KMS-11 (cell line): ENCODE results near the gene CDS1.

Source experiments
- H2AFZ ChIP-seq: fragments of 200-600 bp; sonication (generic); 2 replicates; pipeline ENCODE4 v1.6.1; 2016; ENCODE audit warnings: antibody characterized with exemption, mixed run types, low read depth
- H3K27ac ChIP-seq: fragments of 200-600 bp; sonication (generic); 2 replicates; pipeline ENCODE4 v1.6.1; 2016; ENCODE audit warnings: mild to moderate bottlenecking, mixed run types
- H3K27me3 ChIP-seq: fragments of 200-600 bp; sonication (generic); 2 replicates; pipeline ENCODE4 v1.6.1; 2017; ENCODE audit warnings: mild to moderate bottlenecking, low read depth, mixed run types, moderate library complexity; ENCODE audit not compliant: insufficient read depth
- H3K36me3 ChIP-seq: fragments of 200-600 bp; sonication (generic); 2 replicates; pipeline ENCODE4 v1.6.1; 2017; ENCODE audit warnings: mild to moderate bottlenecking, mixed run types; ENCODE audit not compliant: insufficient read depth
- H3K4me1 ChIP-seq: fragments of 200-600 bp; sonication (generic); 2 replicates; pipeline ENCODE4 v1.6.1; 2016; ENCODE audit warnings: mild to moderate bottlenecking, low read depth, mixed run types; ENCODE audit not compliant: poor library complexity, severe bottlenecking
- H3K4me2 ChIP-seq: fragments of 200-600 bp; sonication (generic); 2 replicates; pipeline ENCODE4 v1.7.0; 2016; ENCODE audit warnings: mild to moderate bottlenecking, mixed run types
- H3K4me3 ChIP-seq: fragments of 200-600 bp; sonication (generic); IDR thresholded peaks from 2 replicates; pipeline ENCODE4 v1.6.1; 2017; ENCODE audit warnings: low read depth, low read length, mixed read lengths; ENCODE audit not compliant: insufficient read depth
- H3K79me2 ChIP-seq: fragments of 200-600 bp; sonication (generic); 2 replicates; pipeline ENCODE4 v1.6.1; 2016; ENCODE audit warnings: low read depth, mixed run types; ENCODE audit not compliant: insufficient read depth
- H3K9ac ChIP-seq: fragments of 200-600 bp; sonication (generic); 2 replicates; pipeline ENCODE4 v1.6.1; 2016; ENCODE audit warnings: mild to moderate bottlenecking, mixed run types
- H4K20me1 ChIP-seq: fragments of 200-600 bp; sonication (generic); 2 replicates; pipeline ENCODE4 v1.6.1; 2016; ENCODE audit warnings: mild to moderate bottlenecking, mixed run types; ENCODE audit not compliant: insufficient read depth
- CTCF ChIP-seq: fragments of 200-600 bp; sonication (generic); conservative IDR thresholded peaks from 2 replicates; pipeline ENCODE4 v1.6.1; 2017; ENCODE audit warnings: low read depth, mild to moderate bottlenecking, antibody characterized with exemption, low read length, moderate library complexity, mixed read lengths

CDS1 gene

GRCh38 chr4:84639145-84639544 lies 56.2 kb downstream of the CDS1 start:
- Histone ChIP-seq H3K4me3 (no peak overlapping the region), H3K4me1 (peaks cover 12% of the 10 kb centered on the region), H3K4me2 (peak overlapping the region; percentile 18; the same call in 1 of the 2 replicates), H3K27me3 (no peaks in the 10 kb centered on the region), H3K9ac (no peak overlapping the region), H3K36me3 (no peaks in the 10 kb centered on the region), H2AFZ (no peak overlapping the region), H4K20me1 (no peaks in the 10 kb centered on the region), H3K79me2 (no peaks in the 10 kb centered on the region), H3K27ac (no peak overlapping the region)
- no peak for TF ChIP-seq CTCF

DNA sequence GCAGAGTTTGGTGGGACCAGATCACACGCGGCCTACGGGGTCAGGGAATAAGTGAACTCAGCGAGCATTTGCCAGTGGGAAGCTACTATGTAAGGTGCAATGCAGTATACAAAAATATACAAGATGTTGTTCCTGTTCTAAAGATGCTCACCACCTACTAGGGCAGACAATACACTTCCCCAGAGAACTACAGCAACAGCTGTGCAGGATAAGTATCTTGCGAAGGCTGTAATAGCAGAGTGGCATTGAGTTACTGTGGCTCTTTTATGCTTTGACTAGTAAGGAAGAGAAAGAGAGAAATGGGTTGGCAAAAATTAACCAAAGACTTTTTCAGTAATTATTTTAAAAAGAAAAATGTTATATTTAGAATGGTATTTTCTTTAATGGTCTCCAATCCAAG lies 61.2 kb downstream of the CDS1 start:
- H3K36me3 ChIP-seq, result no peaks in the 10 kb centered on the region
- H3K4me1 ChIP-seq, result peaks cover 32% of the 10 kb centered on the region
- no peak overlapping the region for H3K27ac ChIP-seq
- H3K9ac ChIP-seq, result no peak overlapping the region
- TF ChIP-seq CTCF, result no peak
- no peaks in the 10 kb centered on the region for H3K79me2 ChIP-seq
- no peak overlapping the region for H2AFZ ChIP-seq
- no peaks in the 10 kb centered on the region for H3K27me3 ChIP-seq
- no peak overlapping the region for H3K4me2 ChIP-seq
- H4K20me1 ChIP-seq, result no peaks in the 10 kb centered on the region
- no peak overlapping the region for H3K4me3 ChIP-seq

- Histone ChIP-seq H3K27ac (peak overlapping the region; percentile 56), H3K4me2 (peak overlapping the region; percentile 56), H2AFZ (peak overlapping the region; percentile 30; the same call in 1 of the 2 replicates), H3K9ac (peak overlapping the region; percentile 17; the same call in 1 of the 2 replicates), H3K4me1 (peaks cover 24% of the 10 kb centered on the region), H4K20me1 (no peaks in the 10 kb centered on the region), H3K4me3 (no peak overlapping the region), H3K27me3 (no peaks in the 10 kb centered on the region), H3K79me2 (no peaks in the 10 kb centered on the region), H3K36me3 (no peaks in the 10 kb centered on the region)
- no peak for TF ChIP-seq CTCF
These were observed 64.5 kb downstream of the CDS1 start for GRCh38 chr4:84647312-84647884.

DNA sequence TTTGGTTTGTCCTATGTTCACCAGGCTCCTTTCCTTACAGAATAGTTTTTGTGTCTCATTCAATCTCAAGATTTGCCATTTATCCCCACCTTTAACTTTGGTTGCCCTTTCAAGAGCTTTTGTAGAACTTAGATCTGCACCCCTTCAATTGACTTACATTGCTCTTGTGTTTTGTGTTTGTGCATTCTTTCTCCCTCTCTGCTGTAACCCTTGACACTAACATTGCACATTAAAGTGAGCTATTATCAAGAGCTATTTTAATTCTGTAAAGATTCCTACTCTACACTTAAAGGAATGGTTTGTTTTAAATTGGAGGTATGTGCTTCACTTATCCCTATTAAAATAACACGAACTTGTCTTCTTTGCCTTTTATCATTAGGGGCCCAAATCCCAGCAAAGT lies 65.3 kb downstream of the CDS1 start:
- no peak overlapping the region for H3K9ac ChIP-seq
- TF ChIP-seq CTCF, result no peak
- H3K27ac ChIP-seq, result no peak overlapping the region; the same call in 1 of the 2 replicates
- H3K79me2 ChIP-seq, result no peaks in the 10 kb centered on the region
- no peaks in the 10 kb centered on the region for H4K20me1 ChIP-seq
- peaks cover 24% of the 10 kb centered on the region for H3K4me1 ChIP-seq
- peak overlapping the region; percentile 56; the same call in 1 of the 2 replicates for H3K4me2 ChIP-seq
- H3K4me3 ChIP-seq, result no peak overlapping the region
- no peaks in the 10 kb centered on the region for H3K27me3 ChIP-seq
- no peaks in the 10 kb centered on the region for H3K36me3 ChIP-seq
- no peak overlapping the region for H2AFZ ChIP-seq
